Measurements from ENCODE around the gene FIZ1. TPM values are rescaled to one million over a fixed set of nuclear protein-coding genes. Genes with fewer than 3 reads are reported as not detected.

FIZ1 gene
- total RNA-seq, 1 donor from 2014 or later = 7.4 TPM

- DNase-seq (ENCODE audit: low read depth) = no peak
These were observed 14.8 kb upstream of the FIZ1 start for GRCh38 chr19:55613930-55614710.

GRCh38 chr19:55613396-55613795, 14.1 kb upstream of the FIZ1 start:
- no peak for DNase-seq (ENCODE audit: low read depth)

GRCh38 chr19:55611983-55612645, 12.8 kb upstream of the FIZ1 start:
- DNase-seq (ENCODE audit: low read depth) = no peak

GRCh38 chr19:55611300-55611982, 12.1 kb upstream of the FIZ1 start:
- no peak for DNase-seq (ENCODE audit: low read depth)

GRCh38 chr19:55609326-55609725, 10.0 kb upstream of the FIZ1 start:
- DNase-seq (ENCODE audit: low read depth) = no peak

GRCh38 chr19:55606817-55607216, 7.5 kb upstream of the FIZ1 start:
- no peak for DNase-seq (ENCODE audit: low read depth)

- DNase-seq (ENCODE audit: low read depth) = no peak
These were observed 7.1 kb upstream of the FIZ1 start for GRCh38 chr19:55606471-55606787.

- peak; percentile 76 for DNase-seq (ENCODE audit: low read depth)
These were observed 6.5 kb upstream of the FIZ1 start, which contains the start of gene ZNF865 for GRCh38 chr19:55605637-55606470. TSS of gene ZNF865 (plus strand) at chr19:55605647. CDS start at chr19:55613619, 7,972 bp downstream.

GRCh38 chr19:55605207-55605636, 5.9 kb upstream of the FIZ1 start:
- peak; percentile 90 for DNase-seq (ENCODE audit: low read depth)

GRCh38 chr19:55603581-55604292, 4.4 kb upstream of the FIZ1 start:
- no peak for DNase-seq (ENCODE audit: low read depth)

- DNase-seq (ENCODE audit: low read depth) = no peak
These were observed 3.8 kb upstream of the FIZ1 start for GRCh38 chr19:55603115-55603514.

GRCh38 chr19:55602104-55603001, 3.0 kb upstream of the FIZ1 start:
- DNase-seq (ENCODE audit: low read depth) = no peak

GRCh38 chr19:55601084-55601483, 1.8 kb upstream of the FIZ1 start:
- no peak for DNase-seq (ENCODE audit: low read depth)

- no peak for DNase-seq (ENCODE audit: low read depth)
These were observed 1.3 kb upstream of the FIZ1 start for GRCh38 chr19:55600662-55601028.

- peak; percentile 79 for DNase-seq (ENCODE audit: low read depth)
These were observed 735 bp upstream of the FIZ1 start, which contains the start of gene ZNF524 for GRCh38 chr19:55599842-55600661. TSS of gene ZNF524 (plus strand) at chr19:55600288. CDS start at chr19:55602113, 1,825 bp downstream.

GRCh38 chr19:55598719-55599467, 424 bp downstream of the FIZ1 start:
- DNase-seq (ENCODE audit: low read depth) = peak; percentile 94

- no peak for DNase-seq (ENCODE audit: low read depth)
These were observed 1.3 kb downstream of the FIZ1 start for GRCh38 chr19:55598034-55598433.

- no peak for DNase-seq (ENCODE audit: low read depth)
These were observed 1.8 kb downstream of the FIZ1 start for GRCh38 chr19:55597501-55597921.
